ENCODE results near the gene UBA7. TPM values are rescaled to one million over a fixed set of nuclear protein-coding genes. Genes with fewer than 3 reads are reported as not detected.

The UBA7 gene
- total RNA-seq, 4 donors from 2014 or later = 77.5 to 112 (median 94.0) TPM

DNA sequence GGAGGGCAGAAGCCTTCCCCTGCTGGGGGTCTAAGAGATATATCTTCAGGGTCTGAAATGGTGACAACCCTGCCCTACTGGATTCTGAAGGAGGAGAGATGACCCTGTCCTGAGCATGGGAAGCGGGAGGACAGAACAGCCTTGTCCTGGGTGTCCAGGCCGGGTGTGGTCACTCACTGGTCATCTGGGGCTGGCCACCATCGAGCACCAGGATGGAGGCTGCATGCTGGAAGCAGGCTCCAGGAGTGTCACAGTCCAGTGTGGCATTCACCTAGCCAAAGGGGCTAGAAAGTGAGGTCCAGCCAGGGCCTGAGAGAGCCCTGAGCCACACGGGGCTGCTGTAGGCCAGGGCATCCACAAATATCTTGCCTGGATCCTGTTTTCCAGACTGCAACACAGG is 19.3 kb downstream of the UBA7 start:
- intact Hi-C loops (cut with DNase I; ENCODE audit: low total_unique reads) = no loop called here
- no peak overlapping the region for H3K27ac ChIP-seq
- H3K4me3 ChIP-seq = no peak overlapping the region
- WGBS, 2 donors (ENCODE audit: low coverage in 1 of 2) = 60% methylated on average over 4 of the region's 4 CpGs; no CpG with 5 or more reads in 1 of the 2 donors
- H3K27me3 ChIP-seq = no peaks in the 10 kb centered on the region
- DNase-seq = no peak
- TF ChIP-seq EP300 (IDR thresholded peaks at IDR 0.05; ENCODE audit: low read depth) = no peak
- TF ChIP-seq, protein P1, sequence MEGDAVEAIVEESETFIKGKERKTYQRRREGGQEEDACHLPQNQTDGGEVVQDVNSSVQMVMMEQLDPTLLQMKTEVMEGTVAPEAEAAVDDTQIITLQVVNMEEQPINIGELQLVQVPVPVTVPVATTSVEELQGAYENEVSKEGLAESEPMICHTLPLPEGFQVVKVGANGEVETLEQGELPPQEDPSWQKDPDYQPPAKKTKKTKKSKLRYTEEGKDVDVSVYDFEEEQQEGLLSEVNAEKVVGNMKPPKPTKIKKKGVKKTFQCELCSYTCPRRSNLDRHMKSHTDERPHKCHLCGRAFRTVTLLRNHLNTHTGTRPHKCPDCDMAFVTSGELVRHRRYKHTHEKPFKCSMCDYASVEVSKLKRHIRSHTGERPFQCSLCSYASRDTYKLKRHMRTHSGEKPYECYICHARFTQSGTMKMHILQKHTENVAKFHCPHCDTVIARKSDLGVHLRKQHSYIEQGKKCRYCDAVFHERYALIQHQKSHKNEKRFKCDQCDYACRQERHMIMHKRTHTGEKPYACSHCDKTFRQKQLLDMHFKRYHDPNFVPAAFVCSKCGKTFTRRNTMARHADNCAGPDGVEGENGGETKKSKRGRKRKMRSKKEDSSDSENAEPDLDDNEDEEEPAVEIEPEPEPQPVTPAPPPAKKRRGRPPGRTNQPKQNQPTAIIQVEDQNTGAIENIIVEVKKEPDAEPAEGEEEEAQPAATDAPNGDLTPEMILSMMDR (IDR thresholded peaks at IDR 0.05) = no peak
- TF ChIP-seq POLR2A (IDR thresholded peaks at IDR 0.05) = no peak
- no peak for TF ChIP-seq POLR2AphosphoS5 (IDR thresholded peaks at IDR 0.05)
- no peaks in the 10 kb centered on the region for H3K9me3 ChIP-seq
- no peaks in the 10 kb centered on the region for H3K4me1 ChIP-seq
- in situ Hi-C loops (cut with MboI; ENCODE audit: low pct_ligation_motif_present in 1 of 4, low pct_unique_long_range_greater_than_20kb in 1 of 4, low sequenced_read_pairs in 3 of 4) = no loop called here
- H3K36me3 ChIP-seq = no peaks in the 10 kb centered on the region

DNA sequence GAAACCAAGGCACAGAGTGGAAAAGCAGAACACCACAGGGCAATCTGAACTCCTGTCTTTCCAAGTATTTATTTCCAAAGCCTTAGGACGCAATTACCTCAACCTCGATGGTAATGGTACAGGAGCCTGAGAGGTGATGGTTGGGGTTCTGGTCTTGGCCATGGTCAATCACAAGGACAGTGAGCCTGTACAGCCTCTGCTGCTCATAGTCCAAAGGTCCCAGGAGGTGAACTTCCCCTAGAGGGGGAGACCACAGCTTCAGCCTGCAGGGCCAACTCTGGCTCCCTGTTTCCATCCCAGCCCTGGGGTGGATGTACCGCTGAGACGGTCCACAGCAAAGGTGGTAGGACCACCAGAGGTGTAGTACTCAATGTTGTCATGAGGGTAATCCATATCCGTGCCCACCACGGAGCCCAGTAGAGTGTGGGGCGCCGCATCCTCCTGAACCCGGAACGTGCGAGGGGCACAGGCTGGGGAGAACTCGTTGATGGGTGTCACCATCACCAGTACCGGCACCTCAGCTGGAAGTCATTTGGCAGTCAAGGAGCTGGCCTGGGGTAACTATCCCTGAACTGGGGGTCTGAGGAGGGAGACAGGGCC is 20.2 kb downstream of the UBA7 start:
- DNase-seq = no peak
- Histone ChIP-seq H3K27me3 (no peaks in the 10 kb centered on the region), H3K4me3 (no peak overlapping the region), H3K36me3 (no peaks in the 10 kb centered on the region), H3K27ac (no peak overlapping the region), H3K9me3 (no peaks in the 10 kb centered on the region), H3K4me1 (no peaks in the 10 kb centered on the region)
- TF ChIP-seq EP300 (IDR thresholded peaks at IDR 0.05; ENCODE audit: low read depth) = no peak
- TF ChIP-seq, protein P1 (IDR thresholded peaks at IDR 0.05) = no peak
- TF ChIP-seq POLR2A (IDR thresholded peaks at IDR 0.05) = no peak
- TF ChIP-seq POLR2AphosphoS5 (IDR thresholded peaks at IDR 0.05) = no peak
- in situ Hi-C loops (cut with MboI; ENCODE audit: low pct_ligation_motif_present in 1 of 4, low pct_unique_long_range_greater_than_20kb in 1 of 4, low sequenced_read_pairs in 3 of 4) = no loop called here
- WGBS, 2 donors (ENCODE audit: low coverage in 1 of 2) = 94% methylated on average over 13 of the region's 13 CpGs; no CpG with 5 or more reads in 1 of the 2 donors
- intact Hi-C loops (cut with DNase I; ENCODE audit: low total_unique reads) = no loop called here

GRCh38 chr3:49792371-49793150 is 21.2 kb downstream of the UBA7 start:
- H3K9me3 ChIP-seq = no peaks in the 10 kb centered on the region
- H3K36me3 ChIP-seq = no peaks in the 10 kb centered on the region
- H3K27me3 ChIP-seq = no peaks in the 10 kb centered on the region
- no peak for DNase-seq
- H3K4me3 ChIP-seq = no peak overlapping the region
- no peak overlapping the region for H3K27ac ChIP-seq
- intact Hi-C loops (cut with DNase I; ENCODE audit: low total_unique reads) = no loop called here
- TF ChIP-seq EP300 (IDR thresholded peaks at IDR 0.05; ENCODE audit: low read depth) (no peak), POLR2A (IDR thresholded peaks at IDR 0.05) (no peak), POLR2AphosphoS5 (IDR thresholded peaks at IDR 0.05) (no peak)
- TF ChIP-seq, protein P1 (IDR thresholded peaks at IDR 0.05) = no peak
- WGBS, 2 donors (ENCODE audit: low coverage in 1 of 2) = 91% methylated on average over 10 of the region's 10 CpGs; no CpG with 5 or more reads in 1 of the 2 donors
- in situ Hi-C loops (cut with MboI; ENCODE audit: low pct_ligation_motif_present in 1 of 4, low pct_unique_long_range_greater_than_20kb in 1 of 4, low sequenced_read_pairs in 3 of 4) = no loop called here
- H3K4me1 ChIP-seq = peaks cover 0 to under 1% (median 0%) of the 10 kb centered on the region in 4 donors

DNA sequence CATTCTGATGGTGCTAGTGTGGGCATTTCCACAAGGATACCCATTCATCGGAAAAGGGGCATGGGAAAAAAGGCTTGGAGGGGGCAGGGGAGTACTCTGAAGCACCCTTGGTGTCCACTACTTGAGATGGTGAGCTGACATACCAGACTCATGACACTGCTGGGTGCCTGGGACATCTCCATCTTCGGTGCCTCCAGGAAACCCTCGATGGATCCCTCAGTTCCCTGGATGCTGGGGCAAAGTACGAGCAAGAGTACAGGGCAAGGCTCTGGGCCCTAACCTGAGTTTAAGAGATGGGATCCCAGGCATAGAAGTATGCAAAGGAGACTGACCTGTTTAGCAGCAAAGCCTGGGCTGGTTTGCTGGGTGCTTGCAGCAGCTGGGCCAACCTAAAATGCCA is 22.2 kb downstream of the UBA7 start:
- intact Hi-C loops (cut with DNase I; ENCODE audit: low total_unique reads) (no loop called here), in situ Hi-C loops (cut with MboI; ENCODE audit: low pct_ligation_motif_present in 1 of 4, low pct_unique_long_range_greater_than_20kb in 1 of 4, low sequenced_read_pairs in 3 of 4) (no loop called here)
- no peak for DNase-seq
- Histone ChIP-seq H3K36me3 (no peaks in the 10 kb centered on the region), H3K4me1 (peaks cover 5 to 9% (median 8%) of the 10 kb centered on the region in 4 donors), H3K27ac (no peak overlapping the region), H3K27me3 (no peaks in the 10 kb centered on the region), H3K4me3 (no peak overlapping the region), H3K9me3 (no peaks in the 10 kb centered on the region)
- WGBS, 2 donors (ENCODE audit: low coverage in 1 of 2) = 91 to 100% methylated on average over 2 to 4 of the region's 4 CpGs
- TF ChIP-seq EP300 (IDR thresholded peaks at IDR 0.05; ENCODE audit: low read depth) (no peak), POLR2A (IDR thresholded peaks at IDR 0.05) (no peak), POLR2AphosphoS5 (IDR thresholded peaks at IDR 0.05) (no peak)
- TF ChIP-seq, protein P1 (IDR thresholded peaks at IDR 0.05) = no peak

Data from transverse colon (tissue), 4 donors.